C1 segment of cervical spinal cord (tissue), 14 donors: ENCODE results near the gene TPRX2.
A peak's percentile ranks its signal among the peaks of the same experiment; 100 is the strongest.
"Not testable (repeated sequence)": the region's sequence is repeated elsewhere in the genome, so short reads cannot be mapped to it uniquely, and the experiment has no call there.

Source experiments
- DNase-seq, 14 donors: peaks; one replicate each; lab custom pipeline; 2025; lab: John Stamatoyannopoulos, UW

The TPRX2 gene

DNA sequence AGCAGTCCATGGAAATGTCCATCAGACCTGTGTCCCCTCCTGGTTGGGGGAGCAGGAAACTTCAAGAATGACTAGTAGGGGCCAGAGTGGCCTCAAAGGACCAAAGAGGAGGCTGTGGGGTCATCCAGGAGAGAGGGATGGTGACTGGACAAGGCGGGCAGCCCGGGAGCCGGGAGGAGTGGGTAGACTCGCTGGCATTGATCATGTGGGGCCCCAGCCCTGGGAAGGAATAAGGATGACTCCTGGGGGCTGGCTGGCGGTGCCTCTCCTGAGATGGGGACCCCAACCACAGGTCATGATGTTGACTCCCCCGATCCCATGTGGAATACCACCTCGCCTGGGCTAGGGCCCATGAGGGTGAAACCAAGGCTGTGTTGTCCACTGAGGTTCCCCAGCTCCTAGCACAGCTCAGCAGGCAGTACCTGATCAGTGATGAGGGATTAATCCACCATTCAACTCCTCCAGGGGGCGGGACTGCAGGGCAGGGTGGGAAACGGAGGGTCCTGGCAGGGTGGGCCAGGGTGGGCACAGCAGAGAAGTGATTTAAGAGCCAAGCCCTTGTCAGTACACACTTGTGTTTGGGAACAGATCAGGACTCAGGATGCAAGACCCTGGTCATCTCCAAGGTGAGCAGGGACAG, at the start of gene TPRX2:
TSS of gene TPRX2 (plus strand) at position 590 of the 640 bp plus-strand sequence. CDS start at position 602, 12 bp downstream.
- DNase-seq: not testable (repeated sequence)

DNA sequence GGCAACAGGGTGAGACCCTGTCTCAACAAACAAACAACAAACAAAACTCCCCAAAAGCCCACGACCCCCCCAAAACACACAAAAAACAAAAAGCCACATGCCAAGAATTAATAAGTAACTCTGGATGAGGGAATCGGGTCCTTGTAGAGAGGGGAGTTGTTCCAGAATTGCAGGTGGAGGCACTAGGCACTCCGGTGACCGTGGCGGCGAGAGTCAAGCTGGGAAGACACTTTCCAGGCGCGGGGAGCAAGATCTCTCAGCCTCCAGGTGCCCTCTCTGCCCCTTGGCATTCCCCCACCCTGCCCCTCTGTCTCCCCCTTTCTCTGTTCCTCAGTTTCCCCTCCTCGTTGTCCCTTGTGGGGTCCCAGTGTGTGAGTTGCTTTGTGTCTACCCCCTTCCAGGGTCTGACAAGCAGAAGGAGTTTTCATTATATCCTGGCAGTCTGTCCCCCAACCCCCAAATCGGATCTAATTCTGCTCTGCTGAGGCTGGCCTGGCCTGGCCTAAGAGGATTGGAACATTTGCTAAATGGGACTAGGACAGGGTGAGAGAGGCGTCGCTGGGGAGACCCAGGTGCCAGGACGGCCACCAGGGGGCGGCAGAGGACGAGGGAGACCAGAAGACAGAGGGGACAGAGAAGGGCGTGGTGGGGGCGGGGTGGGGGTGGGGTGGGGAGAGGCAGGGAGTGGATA, 45.6 kb upstream of the TPRX2 start:
- DNase-seq: peak in 7 of 14 donors; percentile 1 to 48 (median 3)

- no peak for DNase-seq
These were observed 45.1 kb upstream of the TPRX2 start for GRCh38 chr19:47813995-47814328.

DNA sequence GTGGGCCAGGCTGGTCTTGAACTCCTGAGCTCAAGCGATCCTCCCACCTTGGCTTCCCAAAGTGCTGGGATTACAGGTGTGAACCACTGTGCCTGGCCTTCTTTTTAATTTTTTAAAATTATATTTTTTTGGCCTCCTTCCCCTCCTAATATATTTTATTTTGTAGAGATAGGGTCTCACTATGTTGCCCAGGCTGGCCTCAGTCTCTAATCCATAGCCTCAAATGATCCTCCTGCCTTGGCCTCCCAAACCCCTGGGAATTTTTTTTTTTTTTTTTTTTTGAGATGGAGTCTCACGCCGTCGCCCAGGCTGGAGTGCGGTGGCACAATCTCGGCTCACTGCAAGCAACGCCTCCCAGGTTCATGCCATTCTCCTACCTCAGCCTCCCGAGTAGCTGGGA, 42.8 kb upstream of the TPRX2 start:
- not testable (repeated sequence) for DNase-seq

DNA sequence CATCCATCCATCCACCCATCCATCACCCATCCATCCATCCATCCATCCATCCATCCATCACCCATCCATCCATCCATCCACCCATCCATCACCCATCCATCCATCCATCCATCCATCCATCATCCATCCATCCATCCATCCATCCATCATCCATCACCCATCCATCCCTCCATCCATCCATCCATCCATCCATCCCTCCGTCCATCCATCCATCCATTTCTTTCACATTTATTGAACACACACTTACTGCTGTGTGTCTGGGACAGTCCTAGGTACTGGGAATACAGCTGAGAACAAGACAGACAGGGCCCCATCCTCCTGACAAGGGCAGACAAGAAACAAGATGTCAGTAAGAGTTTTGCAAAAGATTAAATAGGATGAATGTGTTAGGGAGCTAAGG, 40.8 kb upstream of the TPRX2 start:
- not testable (repeated sequence) for DNase-seq

DNA sequence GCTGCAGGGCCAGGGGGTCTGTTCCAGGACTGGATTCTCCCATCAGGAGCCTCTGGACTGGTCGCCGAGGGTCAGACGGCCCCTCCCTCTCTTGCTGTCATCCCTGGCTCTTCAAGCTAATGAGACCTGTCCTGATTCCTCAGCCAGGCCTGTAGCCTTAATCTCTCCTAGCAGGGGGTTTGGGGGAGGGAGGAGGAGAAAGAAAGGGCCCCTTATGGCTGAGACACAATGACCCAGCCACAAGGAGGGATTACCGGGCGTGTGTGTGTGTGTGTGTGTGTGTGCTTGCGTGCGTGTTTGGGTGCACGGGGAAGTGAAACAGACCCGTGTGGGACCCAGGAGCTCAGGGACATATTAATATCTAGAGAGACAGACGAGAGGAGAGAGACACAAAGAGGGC, 39.2 kb upstream of the TPRX2 start:
- DNase-seq: no peak

DNA sequence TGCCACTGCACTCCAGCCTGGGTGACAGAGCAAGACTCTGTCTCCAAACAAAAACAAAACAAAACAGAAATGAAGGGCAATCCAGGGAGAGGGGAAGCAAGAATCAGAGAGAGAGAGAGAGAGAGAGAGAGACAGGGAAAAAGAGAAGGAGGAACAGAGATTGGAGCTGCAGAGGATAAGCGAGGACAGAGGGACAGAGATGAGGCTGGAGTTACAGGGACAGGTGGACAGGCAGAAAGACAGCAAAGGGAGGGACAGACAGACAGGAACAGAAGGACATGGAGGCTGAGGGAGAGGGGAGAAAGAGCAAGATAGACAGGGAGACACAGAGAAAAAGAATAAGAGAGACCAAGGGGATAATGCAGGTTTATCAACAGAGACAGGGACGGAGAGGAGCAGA, 38.6 kb upstream of the TPRX2 start:
- no peak for DNase-seq

- DNase-seq: no peak
These were observed 37.5 kb upstream of the TPRX2 start, which contains the start of gene CRX for GRCh38 chr19:47821460-47822020. CRX (plus strand) TSS chr19:47821937; CDS start chr19:47834444, 12,507 bp downstream.

DNA sequence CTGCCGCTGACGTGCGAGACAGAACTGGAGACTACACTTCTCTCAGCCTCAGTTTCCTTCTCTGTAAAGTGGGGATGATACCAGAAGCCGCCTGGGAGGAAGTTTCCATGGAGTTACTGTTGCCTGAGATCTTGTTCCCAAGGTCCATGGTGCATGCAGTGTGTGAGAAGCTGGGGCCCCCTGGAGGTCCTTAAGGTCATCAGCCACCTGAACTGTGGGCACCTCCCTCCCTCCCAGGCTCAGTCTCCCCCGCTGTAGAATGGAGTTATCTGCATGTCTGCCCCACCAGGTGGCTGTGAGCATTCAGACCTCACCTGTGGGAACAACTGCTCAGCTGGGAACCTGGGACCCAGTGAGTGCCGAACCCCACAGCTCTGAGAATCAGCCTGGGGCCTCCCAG, 34.6 kb upstream of the TPRX2 start:
- no peak for DNase-seq

GRCh38 chr19:47826800-47827199, 32.2 kb upstream of the TPRX2 start:
- DNase-seq: no peak

GRCh38 chr19:47832723-47833122, 26.3 kb upstream of the TPRX2 start:
- no peak for DNase-seq

DNA sequence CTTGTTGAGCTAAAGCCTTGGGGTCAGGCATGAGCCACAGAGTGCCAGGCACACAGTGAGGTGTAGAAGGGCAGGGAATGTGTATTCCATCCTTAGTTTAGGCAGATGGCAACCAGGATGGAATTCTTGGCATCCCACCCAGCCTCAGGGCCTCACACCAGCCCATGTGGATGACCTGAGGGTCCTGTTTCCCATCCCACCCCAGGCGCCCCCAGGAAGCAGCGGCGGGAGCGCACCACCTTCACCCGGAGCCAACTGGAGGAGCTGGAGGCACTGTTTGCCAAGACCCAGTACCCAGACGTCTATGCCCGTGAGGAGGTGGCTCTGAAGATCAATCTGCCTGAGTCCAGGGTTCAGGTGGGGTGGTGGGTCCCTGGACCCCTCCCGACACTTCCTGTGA, 23.0 kb upstream of the TPRX2 start:
- DNase-seq: no peak

GRCh38 chr19:47839411-47839810, 19.6 kb upstream of the TPRX2 start:
- DNase-seq: no peak

- DNase-seq: no peak
These were observed 19.1 kb upstream of the TPRX2 start for GRCh38 chr19:47839913-47840312.

DNA sequence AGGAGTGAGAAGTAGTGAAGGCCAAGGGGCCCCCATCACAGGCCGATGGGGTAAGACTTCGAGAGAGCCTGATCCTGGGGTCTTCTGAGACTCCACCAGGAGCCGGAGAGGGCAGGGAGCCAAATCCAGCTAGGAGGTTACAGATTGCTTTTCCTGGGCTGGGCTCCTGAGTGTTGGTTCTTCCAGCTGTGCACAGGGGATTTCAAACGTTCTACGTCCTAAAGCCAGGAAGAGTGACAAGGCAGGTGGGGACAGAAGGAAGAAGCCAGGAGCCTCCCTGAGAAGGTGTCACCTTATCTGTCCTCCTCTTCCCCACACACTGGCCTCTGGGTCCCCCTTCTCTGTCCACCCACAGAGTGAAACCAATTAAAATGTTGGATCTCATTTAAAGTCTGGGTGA, 16.1 kb upstream of the TPRX2 start:
- no peak for DNase-seq

DNA sequence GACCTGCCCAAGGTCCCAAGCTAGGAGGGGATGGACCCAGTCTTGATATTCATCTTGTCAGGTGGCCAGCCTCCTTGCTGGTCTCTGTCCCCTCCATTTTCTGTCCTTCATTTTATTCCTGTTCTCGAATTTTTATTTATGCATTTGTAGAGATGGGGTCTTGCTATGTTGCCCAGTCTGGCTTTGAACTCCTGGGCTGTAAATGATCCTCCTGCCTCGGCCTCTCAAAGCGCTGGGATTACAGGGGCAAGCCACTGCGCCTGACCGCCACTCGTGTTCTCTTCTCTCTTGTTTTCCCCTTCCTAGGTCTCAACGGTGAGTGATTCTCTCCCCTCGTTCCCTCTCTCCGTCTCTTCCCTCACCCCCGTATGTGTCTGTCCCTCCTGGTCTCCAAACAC, 10.6 kb upstream of the TPRX2 start:
- DNase-seq: no peak

DNA sequence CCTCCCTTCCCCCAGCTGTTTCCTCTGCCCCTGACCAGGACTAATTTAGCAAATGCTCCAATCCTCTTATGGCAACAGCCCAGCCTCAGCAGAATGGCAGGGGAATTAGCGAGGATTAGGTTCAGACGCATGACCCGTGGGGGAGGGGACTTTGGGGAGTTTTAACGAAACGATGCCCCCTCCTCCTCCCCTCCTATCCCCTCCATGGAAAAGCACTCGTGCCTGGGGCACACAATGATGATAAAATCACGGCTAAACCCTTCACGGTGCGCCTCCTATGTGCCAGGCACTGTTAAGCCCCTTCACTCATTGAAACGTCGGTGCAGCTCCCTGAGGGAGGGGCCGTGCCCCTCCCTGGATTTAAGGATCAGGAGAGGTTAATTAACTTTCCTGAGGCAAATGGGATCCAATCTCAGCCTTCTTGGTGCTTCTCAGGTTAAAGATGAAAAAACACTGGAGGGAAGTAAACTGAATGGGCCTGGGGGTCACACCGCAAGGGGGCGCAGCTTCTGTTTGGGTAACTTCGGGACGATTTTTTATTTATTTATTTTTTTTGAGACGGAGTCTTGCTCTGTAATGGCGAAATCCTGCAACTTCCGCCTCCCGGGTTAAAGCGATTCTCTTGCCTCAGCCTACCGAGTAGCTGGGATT, 10.1 kb upstream of the TPRX2 start:
- no peak for DNase-seq

- no peak for DNase-seq
These were observed 6.0 kb upstream of the TPRX2 start for GRCh38 chr19:47853003-47853402.

DNA sequence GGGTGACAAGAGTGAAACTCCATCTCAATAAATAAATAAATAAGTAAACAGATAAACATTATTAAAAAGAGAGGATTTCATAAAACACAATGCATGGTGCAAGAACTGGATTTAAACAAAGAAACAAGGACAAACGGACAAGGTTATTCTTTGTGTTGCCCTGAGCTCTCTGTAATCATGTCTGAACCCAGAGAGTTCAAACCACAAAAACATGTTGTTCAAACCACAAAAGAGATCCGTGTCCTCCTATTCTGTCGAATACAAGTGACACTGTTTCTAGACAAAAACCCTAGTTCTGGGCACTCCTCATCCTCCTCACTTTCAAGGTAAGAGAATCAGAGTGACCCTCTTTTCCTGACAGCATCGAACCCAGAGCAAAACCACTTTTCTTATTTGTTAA, 4.6 kb upstream of the TPRX2 start:
- DNase-seq: no peak

- not testable (repeated sequence) for DNase-seq
These were observed 804 bp upstream of the TPRX2 start for GRCh38 chr19:47858231-47858630.

DNA sequence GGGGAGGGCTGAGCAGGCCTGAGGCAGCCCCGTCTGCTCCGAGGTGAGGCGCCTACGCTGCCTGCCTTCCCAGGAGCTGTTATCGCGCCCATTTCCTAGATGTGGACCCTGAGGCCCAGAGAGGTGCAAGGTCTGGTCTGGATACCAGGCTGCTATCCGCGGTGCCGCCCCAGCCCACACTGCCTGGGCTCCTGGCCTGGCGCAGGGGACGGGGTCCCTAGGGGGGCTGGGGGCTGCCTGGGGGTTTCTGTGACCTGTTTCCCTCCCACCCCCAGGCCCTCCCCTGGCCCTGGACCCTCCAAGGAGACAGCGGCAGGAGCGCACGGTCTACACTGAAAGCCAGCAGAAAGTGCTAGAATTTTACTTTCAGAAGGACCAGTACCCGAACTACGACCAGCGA, 803 bp downstream of the TPRX2 start:
- DNase-seq: not testable (repeated sequence)

DNA sequence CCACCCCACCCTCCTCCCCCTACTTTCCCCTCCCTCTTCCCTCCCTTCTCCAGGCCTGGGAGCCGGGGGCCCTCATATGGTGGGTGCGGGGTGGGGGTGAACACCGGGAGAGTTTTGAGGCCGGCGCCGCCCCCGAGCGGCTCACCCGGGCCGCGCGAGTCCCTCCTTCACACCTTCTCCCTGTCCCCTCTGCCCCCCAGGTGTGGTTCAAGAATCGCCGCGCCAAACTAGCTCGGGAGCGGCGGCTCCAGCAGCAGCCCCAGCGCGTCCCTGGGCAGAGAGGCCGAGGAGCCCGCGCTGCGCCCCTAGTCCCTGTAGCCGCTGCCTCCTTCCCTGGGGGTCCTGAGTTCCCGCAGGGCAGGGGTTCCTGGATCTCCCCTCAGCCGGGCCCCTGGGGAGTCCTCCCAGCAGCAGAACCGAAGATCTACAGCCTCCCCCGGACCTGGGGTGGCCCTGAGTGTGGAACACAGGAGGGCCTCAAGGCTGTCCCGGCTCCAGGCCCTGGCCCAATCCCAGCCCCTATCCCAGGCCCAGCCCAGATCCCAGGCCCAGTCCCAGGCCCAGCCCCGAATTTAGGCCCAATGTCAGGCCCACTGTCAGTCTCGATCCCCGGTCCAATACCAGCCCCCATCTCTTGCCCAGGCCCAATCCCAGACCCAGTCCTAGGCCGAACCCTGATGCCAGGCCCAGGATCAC, 1.7 kb downstream of the TPRX2 start:
- no peak for DNase-seq
